ENCODE measurements around the gene PAK1IP1.

The PAK1IP1 gene

GRCh38 chr6:10692965-10693538 lies 1.7 kb upstream of the PAK1IP1 start:
- H3K4me3 ChIP-seq (ENCODE audit: low read depth, low read length), result peak overlapping the region; percentile 82
- no peak for TF ChIP-seq CTCF (IDR thresholded peaks at IDR 0.05)
- H3K9ac ChIP-seq, result no peak overlapping the region
- H3K4me1 ChIP-seq, result peaks cover 14% of the 10 kb centered on the region
- H3K4me2 ChIP-seq (ENCODE audit: low read length), result peak overlapping the region; percentile 95
- H3K79me2 ChIP-seq, result peaks cover 12% of the 10 kb centered on the region
- H3K27ac ChIP-seq, result no peak overlapping the region
- H3K9me3 ChIP-seq (ENCODE audit: control insufficient read depth, low read length), result no peaks in the 10 kb centered on the region
- no peaks in the 10 kb centered on the region for H3K36me3 ChIP-seq (ENCODE audit: control insufficient read depth, insufficient read depth, low read length)
- H3K27me3 ChIP-seq (ENCODE audit: control insufficient read depth, insufficient read depth, low read length), result no peaks in the 10 kb centered on the region
- H2AFZ ChIP-seq, result no peak overlapping the region

GRCh38 chr6:10695086-10695657 lies 400 bp downstream of the PAK1IP1 start:
- Histone ChIP-seq H3K4me3 (ENCODE audit: low read depth, low read length) (peak overlapping the region; percentile 82), H2AFZ (peak overlapping the region; percentile 79), H3K9ac (no peak overlapping the region), H3K27ac (peak overlapping the region; percentile 98), H3K79me2 (peaks cover 12% of the 10 kb centered on the region), H3K9me3 (ENCODE audit: control insufficient read depth, low read length) (no peaks in the 10 kb centered on the region), H3K4me1 (peaks cover 14% of the 10 kb centered on the region), H3K4me2 (ENCODE audit: low read length) (peak overlapping the region; percentile 95), H3K36me3 (ENCODE audit: control insufficient read depth, insufficient read depth, low read length) (no peaks in the 10 kb centered on the region), H3K27me3 (ENCODE audit: control insufficient read depth, insufficient read depth, low read length) (no peaks in the 10 kb centered on the region)
- TF ChIP-seq CTCF (IDR thresholded peaks at IDR 0.05), result no peak

GRCh38 chr6:10696655-10697054 lies 1.9 kb downstream of the PAK1IP1 start:
- peaks cover 14% of the 10 kb centered on the region for H3K4me1 ChIP-seq
- H3K4me3 ChIP-seq (ENCODE audit: low read depth, low read length), result no peak overlapping the region
- peaks cover 12% of the 10 kb centered on the region for H3K79me2 ChIP-seq
- no peak overlapping the region for H2AFZ ChIP-seq
- no peak for TF ChIP-seq CTCF (IDR thresholded peaks at IDR 0.05)
- H3K4me2 ChIP-seq (ENCODE audit: low read length), result no peak overlapping the region
- H3K27me3 ChIP-seq (ENCODE audit: control insufficient read depth, insufficient read depth, low read length), result no peaks in the 10 kb centered on the region
- no peaks in the 10 kb centered on the region for H3K36me3 ChIP-seq (ENCODE audit: control insufficient read depth, insufficient read depth, low read length)
- H3K9me3 ChIP-seq (ENCODE audit: control insufficient read depth, low read length), result no peaks in the 10 kb centered on the region
- H3K9ac ChIP-seq, result no peak overlapping the region
- H3K27ac ChIP-seq, result no peak overlapping the region

GRCh38 chr6:10713962-10714361 lies 19.2 kb downstream of the PAK1IP1 start:
- TF ChIP-seq CTCF (IDR thresholded peaks at IDR 0.05), result no peak
- Histone ChIP-seq H3K27me3 (ENCODE audit: control insufficient read depth, insufficient read depth, low read length) (no peaks in the 10 kb centered on the region), H3K4me3 (ENCODE audit: low read depth, low read length) (no peak overlapping the region), H2AFZ (no peak overlapping the region), H3K79me2 (no peaks in the 10 kb centered on the region), H3K9ac (no peak overlapping the region), H3K4me2 (ENCODE audit: low read length) (no peak overlapping the region), H3K27ac (no peak overlapping the region), H3K36me3 (ENCODE audit: control insufficient read depth, insufficient read depth, low read length) (no peaks in the 10 kb centered on the region), H3K4me1 (no peaks in the 10 kb centered on the region), H3K9me3 (ENCODE audit: control insufficient read depth, low read length) (no peaks in the 10 kb centered on the region)

All from parathyroid adenoma (tissue), 2 donors.